ENCODE data around the gene CRBN. TPM values are rescaled to one million over a fixed set of nuclear protein-coding genes. Genes with fewer than 3 reads are reported as not detected.

CRBN gene
- total and polyA plus RNA-seq, 12 donors = 18.2 to 63.2 (median 49.6) TPM

DNA sequence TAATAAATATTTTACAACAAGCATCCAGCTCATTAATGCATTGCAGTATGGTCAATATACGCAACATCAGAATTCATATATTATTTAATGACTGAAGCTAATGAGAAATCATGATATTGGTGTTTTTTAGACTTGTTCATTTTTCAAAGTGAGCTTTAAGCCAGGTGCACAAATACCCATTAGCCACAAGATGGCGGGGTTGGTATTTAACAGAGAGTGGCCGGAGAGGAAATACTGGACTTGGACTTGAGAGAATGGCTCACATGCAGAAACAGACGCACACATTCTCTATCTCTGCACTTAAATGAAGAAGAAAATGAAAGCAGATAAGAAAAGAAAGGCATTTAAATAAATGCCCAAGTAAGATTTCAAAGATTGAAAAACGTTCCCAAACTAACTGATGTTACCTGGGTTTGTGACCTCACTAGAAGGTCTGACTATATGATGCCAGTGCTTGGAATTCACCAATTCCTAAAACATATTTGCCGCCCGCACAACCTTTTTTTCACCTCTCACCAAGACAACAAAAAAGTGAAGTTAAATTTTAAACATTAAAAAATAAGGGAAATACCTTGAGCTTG lies 21.2 kb upstream of the CRBN start:
- H3K4me1 ChIP-seq = no peaks in the 10 kb centered on the region
- intact Hi-C loops (cut with DNase I) = loop anchor here in 8 of 10 donors (1.0 to 5.0 kb wide), 7 partner anchors 797 to 1092 kb away; no protein-coding TSS in a partner anchor
- H3K27me3 ChIP-seq = peaks cover 0 to 10% (median 0%) of the 10 kb centered on the region in 7 donors
- 24 to 26% methylated on average over 7 of the region's 7 CpGs for WGBS, 2 donors
- no peaks in the 10 kb centered on the region for H3K36me3 ChIP-seq
- H3K27ac ChIP-seq = no peak overlapping the region
- DNase-seq (peak in 1 of 2 donors; percentile 46), ATAC-seq (peak in 2 of 8 donors; percentile 67 to 74)
- H3K9me3 ChIP-seq = no peaks in the 10 kb centered on the region
- H3K4me3 ChIP-seq = no peak overlapping the region
- TF ChIP-seq, protein P1, sequence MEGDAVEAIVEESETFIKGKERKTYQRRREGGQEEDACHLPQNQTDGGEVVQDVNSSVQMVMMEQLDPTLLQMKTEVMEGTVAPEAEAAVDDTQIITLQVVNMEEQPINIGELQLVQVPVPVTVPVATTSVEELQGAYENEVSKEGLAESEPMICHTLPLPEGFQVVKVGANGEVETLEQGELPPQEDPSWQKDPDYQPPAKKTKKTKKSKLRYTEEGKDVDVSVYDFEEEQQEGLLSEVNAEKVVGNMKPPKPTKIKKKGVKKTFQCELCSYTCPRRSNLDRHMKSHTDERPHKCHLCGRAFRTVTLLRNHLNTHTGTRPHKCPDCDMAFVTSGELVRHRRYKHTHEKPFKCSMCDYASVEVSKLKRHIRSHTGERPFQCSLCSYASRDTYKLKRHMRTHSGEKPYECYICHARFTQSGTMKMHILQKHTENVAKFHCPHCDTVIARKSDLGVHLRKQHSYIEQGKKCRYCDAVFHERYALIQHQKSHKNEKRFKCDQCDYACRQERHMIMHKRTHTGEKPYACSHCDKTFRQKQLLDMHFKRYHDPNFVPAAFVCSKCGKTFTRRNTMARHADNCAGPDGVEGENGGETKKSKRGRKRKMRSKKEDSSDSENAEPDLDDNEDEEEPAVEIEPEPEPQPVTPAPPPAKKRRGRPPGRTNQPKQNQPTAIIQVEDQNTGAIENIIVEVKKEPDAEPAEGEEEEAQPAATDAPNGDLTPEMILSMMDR (IDR thresholded peaks at IDR 0.05) = peak; percentile 40 to 87 (median 79)

DNA sequence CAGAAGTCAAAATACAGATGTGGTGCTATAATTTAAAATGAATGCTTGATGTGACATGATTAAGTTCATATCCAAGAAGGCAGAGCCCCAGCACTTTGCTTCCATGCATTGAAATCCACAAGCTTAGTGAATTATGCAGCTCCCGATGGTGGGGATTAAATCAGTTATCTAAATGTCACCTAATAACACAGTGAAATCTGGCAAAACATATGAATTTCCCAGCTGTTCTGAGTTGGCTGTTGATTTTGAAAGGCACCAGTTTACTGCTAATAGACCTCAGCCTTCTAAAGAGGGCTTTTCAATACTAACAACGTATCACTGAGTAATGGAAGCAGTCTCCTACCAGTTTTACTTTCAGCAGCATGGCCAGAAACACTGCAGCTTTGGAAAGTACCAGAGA lies 19.8 kb upstream of the CRBN start:
- no peak for DNase-seq
- Histone ChIP-seq H3K9me3 (no peaks in the 10 kb centered on the region), H3K36me3 (no peaks in the 10 kb centered on the region), H3K4me1 (no peaks in the 10 kb centered on the region), H3K4me3 (no peak overlapping the region), H3K27me3 (peaks cover 0 to 16% (median 0%) of the 10 kb centered on the region in 7 donors), H3K27ac (no peak overlapping the region)
- intact Hi-C loops (cut with DNase I) = loop anchor here in 2 of 10 donors (2.0 to 5.0 kb wide), 2 partner anchors 1091 to 1093 kb away; no protein-coding TSS in a partner anchor
- no peak for ATAC-seq
- TF ChIP-seq, protein P1 (IDR thresholded peaks at IDR 0.05) = no peak
- 37 to 43% methylated on average over 2 of the region's 2 CpGs for WGBS, 2 donors

DNA sequence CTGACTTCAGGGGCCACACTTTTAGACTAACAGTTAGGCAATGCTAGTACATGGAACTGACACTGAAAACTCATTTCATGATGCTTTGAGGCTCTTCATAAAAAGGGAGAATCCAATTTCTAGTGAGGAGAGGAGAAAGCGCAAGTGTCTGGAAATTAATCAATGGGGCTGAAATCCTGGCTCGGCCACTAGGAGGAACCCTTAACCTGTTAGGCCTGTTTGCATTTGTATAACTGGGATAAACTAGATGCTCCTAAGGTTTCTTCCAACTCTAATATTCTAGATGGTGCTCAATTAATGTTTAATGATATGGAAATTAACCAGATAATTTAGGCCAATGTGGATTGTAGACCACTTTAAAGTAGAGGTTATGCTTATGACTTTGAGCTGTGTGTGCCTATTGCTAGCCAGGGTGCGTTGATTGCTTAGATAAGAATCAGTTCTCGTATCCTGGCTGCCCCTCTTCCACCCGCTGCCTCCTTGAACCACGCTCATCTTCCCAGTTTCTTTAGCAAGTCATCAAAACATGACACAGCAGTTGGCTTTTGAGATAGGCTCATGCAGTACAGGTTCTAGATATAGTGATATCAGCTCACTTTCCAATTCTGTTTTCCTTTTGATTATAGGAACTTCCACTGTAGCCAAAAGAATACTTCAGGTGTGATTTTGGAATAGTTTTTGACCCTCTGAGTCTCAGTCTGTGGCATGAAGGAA lies 16.8 kb upstream of the CRBN start:
- Histone ChIP-seq H3K27me3 (peaks cover 0 to 20% (median 8%) of the 10 kb centered on the region in 7 donors), H3K9me3 (no peaks in the 10 kb centered on the region), H3K36me3 (no peaks in the 10 kb centered on the region), H3K27ac (no peak overlapping the region), H3K4me1 (peaks cover 0 to 6% (median 0%) of the 10 kb centered on the region in 9 donors), H3K4me3 (no peak overlapping the region)
- DNase-seq (no peak), ATAC-seq (no peak)
- WGBS, 2 donors = 43 to 45% methylated on average over 6 of the region's 6 CpGs
- TF ChIP-seq, protein P1 (IDR thresholded peaks at IDR 0.05) = peak in 7 of 9 donors; percentile 23 to 49 (median 33)
- intact Hi-C loops (cut with DNase I) = loop anchor here in 1 of 10 donors (5.0 kb wide), 1 partner anchor 1096 kb away; no protein-coding TSS in a partner anchor

DNA sequence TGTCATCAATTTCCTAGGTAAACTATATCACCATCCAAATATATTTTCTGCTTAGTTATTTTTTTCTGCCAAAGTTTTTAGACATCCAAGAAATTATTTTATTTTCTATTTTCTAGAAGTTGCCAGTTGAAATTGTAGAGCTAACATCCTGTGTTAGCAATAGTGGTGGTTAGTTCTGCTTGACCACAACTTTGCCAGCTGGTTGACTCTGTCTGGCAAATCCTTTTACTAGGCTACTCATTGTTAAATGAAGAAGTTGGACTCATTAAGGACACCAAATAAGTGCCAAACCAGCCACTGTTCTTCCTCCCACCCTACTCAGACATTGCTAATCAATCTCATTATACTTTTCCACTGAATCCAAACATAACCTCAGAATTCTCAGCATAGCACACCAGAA lies 15.4 kb upstream of the CRBN start:
- H3K9me3 ChIP-seq = no peaks in the 10 kb centered on the region
- H3K27me3 ChIP-seq = peaks cover 0 to 20% (median 8%) of the 10 kb centered on the region in 7 donors
- DNase-seq (no peak), ATAC-seq (no peak)
- no peaks in the 10 kb centered on the region for H3K36me3 ChIP-seq
- no peak overlapping the region for H3K4me3 ChIP-seq
- peaks cover 0 to 7% (median 0%) of the 10 kb centered on the region in 9 donors for H3K4me1 ChIP-seq
- intact Hi-C loops (cut with DNase I) = loop anchor here in 1 of 10 donors (5.0 kb wide), 1 partner anchor 1097 kb away; no protein-coding TSS in a partner anchor
- TF ChIP-seq, protein P1 (IDR thresholded peaks at IDR 0.05) = no peak
- H3K27ac ChIP-seq = no peak overlapping the region

Measured in heart right ventricle (tissue), 16 donors.